A673 (cell line): Measurements from ENCODE around the gene ACY1.

ENCODE experiments used
- CTCF ChIP-seq: fragments of 300-800, 200-600 bp; sonication (generic); conservative IDR thresholded peaks from 2 replicates; pipeline ENCODE4 v1.5.1; 2017; ENCODE audit warnings: low read depth, mild to moderate bottlenecking, antibody characterized with exemption, low read length, moderate library complexity, mixed read lengths
- EZH2 ChIP-seq: fragments of 200-600 bp; sonication (generic); IDR thresholded peaks from 2 replicates; pipeline ENCODE4 v1.6.1; 2017; ENCODE audit warnings: borderline replicate concordance, low read depth, mild to moderate bottlenecking, mixed read lengths, antibody characterized with exemption, low read length; ENCODE audit not compliant: poor library complexity, severe bottlenecking

GRCh38 chr3:51968883-51969678 lies 14.3 kb upstream of the ACY1 start:
- TF ChIP-seq CTCF (no peak), EZH2 (no peak)
